ENCODE measurements around the gene HDHD3. TPM values are rescaled to one million over a fixed set of nuclear protein-coding genes. Genes with fewer than 3 reads are reported as not detected.

HDHD3 gene
- total RNA-seq, 1 experiment from 2014 or later: 15.7 TPM

DNA sequence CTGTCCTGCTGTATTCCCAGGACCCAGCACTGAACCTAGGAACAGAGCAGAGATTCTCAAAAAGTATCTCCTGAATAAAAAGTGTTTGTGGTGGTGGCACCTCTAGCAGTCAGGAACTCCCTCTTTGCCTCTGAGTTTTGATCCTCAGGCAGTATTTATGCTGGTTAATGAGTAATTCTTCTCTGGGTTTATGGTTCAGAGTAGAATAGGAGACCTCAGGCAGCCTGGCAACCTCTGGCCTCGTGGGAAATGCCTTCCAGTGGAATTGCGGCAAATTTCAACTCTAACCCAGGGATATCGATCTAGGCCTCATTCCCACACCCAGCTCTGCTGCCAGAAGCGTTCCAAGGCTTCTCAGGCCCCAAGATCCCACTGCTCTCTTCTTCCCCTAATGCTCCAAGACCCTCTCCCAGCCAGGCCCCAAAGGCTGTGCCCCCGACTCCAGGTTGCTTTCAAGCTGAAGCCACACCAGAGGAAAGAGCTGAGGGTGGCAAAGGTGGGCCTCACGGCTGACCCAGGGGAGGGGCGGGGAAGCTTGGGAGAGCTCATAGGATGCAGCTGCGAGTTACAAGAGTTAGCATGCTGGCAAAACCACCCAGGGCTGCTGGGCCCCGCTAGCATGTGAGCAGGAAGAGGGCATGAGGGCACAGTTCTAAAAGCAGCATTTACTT is 10.9 kb upstream of the HDHD3 start:
- no peak for DNase-seq (ENCODE audit: low spot score)
- TF ChIP-seq GABPB1 (CRISPR knock-in tag; IDR thresholded peaks at IDR 0.05) (0 out of 2 replicates have a peak, but pooled peaks have one; percentile 15), GRHL2 (CRISPR knock-in tag; IDR thresholded peaks at IDR 0.05; ENCODE audit: insufficient replicate concordance, severe bottlenecking) (no peak)
- ATAC-seq: no peak
- H3K9me3 Mint-ChIP-seq: no peaks in the 10 kb centered on the region
- H3K4me1 Mint-ChIP-seq: no peaks in the 10 kb centered on the region
- no peak overlapping the region for H3K4me3 Mint-ChIP-seq
- H3K27me3 Mint-ChIP-seq (ENCODE audit: low read depth): no peaks in the 10 kb centered on the region
- ChIA-PET CTCF (no interaction called here), POLR2A (no interaction called here)
- no peak overlapping the region for H3K27ac Mint-ChIP-seq
- H3K36me3 Mint-ChIP-seq: peaks cover 4% of the 10 kb centered on the region

DNA sequence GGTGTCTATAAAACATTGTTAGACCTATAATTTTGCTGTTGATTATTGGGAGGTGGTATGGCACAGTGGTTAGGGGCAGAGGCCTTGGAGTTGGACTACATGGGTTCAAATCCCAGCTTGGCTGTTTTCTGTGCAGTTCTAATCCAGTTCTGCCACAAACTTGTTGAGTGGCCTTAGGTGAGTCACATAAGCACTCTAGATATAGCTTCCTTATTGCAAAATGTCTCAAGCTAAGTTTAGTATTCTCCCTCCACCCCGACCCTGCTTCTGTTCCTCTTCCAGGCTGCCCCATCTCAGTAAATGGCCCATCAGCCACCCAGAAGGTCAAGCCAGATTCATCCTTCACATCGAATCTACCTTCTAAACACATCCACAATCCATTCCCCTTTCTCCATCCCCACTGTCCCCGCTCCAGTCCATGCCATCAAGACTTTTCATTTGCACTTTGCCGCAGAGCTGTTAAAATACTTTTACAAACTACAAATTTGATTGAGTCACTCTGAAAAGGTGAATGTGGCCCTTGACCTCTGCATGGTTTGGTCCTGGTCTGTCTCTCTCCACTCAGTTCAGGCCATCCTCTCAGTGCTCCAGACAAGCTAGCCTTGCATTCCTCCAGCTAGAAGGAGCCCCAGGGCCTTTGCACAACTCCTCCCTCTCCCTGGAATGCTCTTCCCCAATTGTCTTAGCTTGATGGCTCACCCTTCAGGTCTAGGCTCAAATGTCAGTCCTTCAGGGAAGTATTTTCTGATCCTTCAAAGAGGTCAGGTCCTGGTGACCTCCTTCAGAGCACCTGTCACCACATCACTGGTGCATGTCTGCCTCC is 10.0 kb upstream of the HDHD3 start:
- H3K4me3 Mint-ChIP-seq: no peak overlapping the region
- no peak overlapping the region for H3K27ac Mint-ChIP-seq
- peaks cover 4% of the 10 kb centered on the region for H3K36me3 Mint-ChIP-seq
- CTCF ChIA-PET: no interaction called here
- H3K9me3 Mint-ChIP-seq: no peaks in the 10 kb centered on the region
- no peak for ATAC-seq
- DNase-seq (ENCODE audit: low spot score): no peak
- TF ChIP-seq CREM (CRISPR knock-in tag; IDR thresholded peaks at IDR 0.05) (no peak), JAZF1 (CRISPR knock-in tag; IDR thresholded peaks at IDR 0.05) (no peak), ZNF423 (CRISPR knock-in tag; IDR thresholded peaks at IDR 0.05) (no peak), ZNF138 (CRISPR knock-in tag; conservative IDR thresholded peaks at IDR 0.05) (no peak), ZNF396 (CRISPR knock-in tag; IDR thresholded peaks at IDR 0.05; ENCODE audit: borderline replicate concordance) (no peak), SP1 (CRISPR knock-in tag; conservative IDR thresholded peaks at IDR 0.05) (no peak), RELA (CRISPR knock-in tag; IDR thresholded peaks at IDR 0.05; ENCODE audit: borderline replicate concordance) (no peak), NFATC4 (CRISPR knock-in tag; IDR thresholded peaks at IDR 0.05) (no peak), TCF7 (CRISPR knock-in tag; IDR thresholded peaks at IDR 0.05; ENCODE audit: low read depth) (no peak)
- TF ChIP-seq, protein P1, sequence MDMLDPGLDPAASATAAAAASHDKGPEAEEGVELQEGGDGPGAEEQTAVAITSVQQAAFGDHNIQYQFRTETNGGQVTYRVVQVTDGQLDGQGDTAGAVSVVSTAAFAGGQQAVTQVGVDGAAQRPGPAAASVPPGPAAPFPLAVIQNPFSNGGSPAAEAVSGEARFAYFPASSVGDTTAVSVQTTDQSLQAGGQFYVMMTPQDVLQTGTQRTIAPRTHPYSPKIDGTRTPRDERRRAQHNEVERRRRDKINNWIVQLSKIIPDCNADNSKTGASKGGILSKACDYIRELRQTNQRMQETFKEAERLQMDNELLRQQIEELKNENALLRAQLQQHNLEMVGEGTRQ (CRISPR knock-in tag; IDR thresholded peaks at IDR 0.05): no peak
- TF ChIP-seq, protein P2, sequence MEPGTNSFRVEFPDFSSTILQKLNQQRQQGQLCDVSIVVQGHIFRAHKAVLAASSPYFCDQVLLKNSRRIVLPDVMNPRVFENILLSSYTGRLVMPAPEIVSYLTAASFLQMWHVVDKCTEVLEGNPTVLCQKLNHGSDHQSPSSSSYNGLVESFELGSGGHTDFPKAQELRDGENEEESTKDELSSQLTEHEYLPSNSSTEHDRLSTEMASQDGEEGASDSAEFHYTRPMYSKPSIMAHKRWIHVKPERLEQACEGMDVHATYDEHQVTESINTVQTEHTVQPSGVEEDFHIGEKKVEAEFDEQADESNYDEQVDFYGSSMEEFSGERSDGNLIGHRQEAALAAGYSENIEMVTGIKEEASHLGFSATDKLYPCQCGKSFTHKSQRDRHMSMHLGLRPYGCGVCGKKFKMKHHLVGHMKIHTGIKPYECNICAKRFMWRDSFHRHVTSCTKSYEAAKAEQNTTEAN (CRISPR knock-in tag; IDR thresholded peaks at IDR 0.05): no peak
- TF ChIP-seq, protein P3, sequence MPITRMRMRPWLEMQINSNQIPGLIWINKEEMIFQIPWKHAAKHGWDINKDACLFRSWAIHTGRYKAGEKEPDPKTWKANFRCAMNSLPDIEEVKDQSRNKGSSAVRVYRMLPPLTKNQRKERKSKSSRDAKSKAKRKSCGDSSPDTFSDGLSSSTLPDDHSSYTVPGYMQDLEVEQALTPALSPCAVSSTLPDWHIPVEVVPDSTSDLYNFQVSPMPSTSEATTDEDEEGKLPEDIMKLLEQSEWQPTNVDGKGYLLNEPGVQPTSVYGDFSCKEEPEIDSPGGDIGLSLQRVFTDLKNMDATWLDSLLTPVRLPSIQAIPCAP (CRISPR knock-in tag; IDR thresholded peaks at IDR 0.05): no peak
- TF ChIP-seq, protein P4, sequence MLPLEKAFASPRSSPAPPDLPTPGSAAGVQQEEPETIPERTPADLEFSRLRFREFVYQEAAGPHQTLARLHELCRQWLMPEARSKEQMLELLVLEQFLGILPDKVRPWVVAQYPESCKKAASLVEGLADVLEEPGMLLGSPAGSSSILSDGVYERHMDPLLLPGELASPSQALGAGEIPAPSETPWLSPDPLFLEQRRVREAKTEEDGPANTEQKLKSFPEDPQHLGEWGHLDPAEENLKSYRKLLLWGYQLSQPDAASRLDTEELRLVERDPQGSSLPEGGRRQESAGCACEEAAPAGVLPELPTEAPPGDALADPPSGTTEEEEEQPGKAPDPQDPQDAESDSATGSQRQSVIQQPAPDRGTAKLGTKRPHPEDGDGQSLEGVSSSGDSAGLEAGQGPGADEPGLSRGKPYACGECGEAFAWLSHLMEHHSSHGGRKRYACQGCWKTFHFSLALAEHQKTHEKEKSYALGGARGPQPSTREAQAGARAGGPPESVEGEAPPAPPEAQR (CRISPR knock-in tag; IDR thresholded peaks at IDR 0.05): no peak
- TF ChIP-seq, protein P5, sequence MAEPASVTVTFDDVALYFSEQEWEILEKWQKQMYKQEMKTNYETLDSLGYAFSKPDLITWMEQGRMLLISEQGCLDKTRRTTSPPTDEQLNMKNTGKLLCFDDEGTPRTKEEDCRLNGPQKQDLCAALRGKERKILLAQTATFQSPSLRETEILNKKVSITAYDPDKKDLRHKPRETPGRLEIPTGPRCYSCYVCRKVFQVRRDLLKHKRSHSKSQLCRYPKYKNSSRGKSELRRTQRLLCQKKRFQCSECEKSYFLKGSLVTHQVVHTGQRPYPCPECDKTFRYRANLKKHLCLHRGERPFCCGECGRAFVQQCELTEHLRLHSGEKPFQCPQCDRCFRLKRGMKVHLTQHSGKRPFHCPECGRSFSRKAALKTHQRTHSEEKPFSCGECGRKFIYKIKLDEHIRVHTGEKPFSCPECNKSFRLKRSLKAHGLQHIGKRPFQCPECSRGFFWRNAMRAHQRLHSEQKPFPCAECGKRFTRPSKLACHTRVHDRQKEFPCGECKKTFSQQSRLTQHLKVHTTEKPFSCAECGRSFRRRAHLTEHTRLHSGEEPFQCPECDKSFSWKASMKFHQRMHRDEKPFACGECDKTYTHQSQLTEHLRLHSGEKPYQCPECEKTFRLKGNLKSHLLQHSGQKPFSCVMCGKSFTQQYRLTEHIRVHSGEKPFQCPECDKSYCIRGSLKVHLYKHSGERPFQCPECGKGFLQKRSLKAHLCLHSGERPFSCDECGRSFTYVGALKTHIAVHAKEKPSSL (CRISPR knock-in tag; conservative IDR thresholded peaks at IDR 0.05): no peak
- H3K27me3 Mint-ChIP-seq (ENCODE audit: low read depth): no peaks in the 10 kb centered on the region
- POLR2A ChIA-PET: no interaction called here
- H3K4me1 Mint-ChIP-seq: peaks cover 6% of the 10 kb centered on the region
